Activated CD4-positive, alpha-beta memory T cell treated with anti-CD3 and anti-CD28 coated beads, Interleukin-2, amount 10 ng/mL, durations not matched to agents 7 days and 5 days (primary cell): ENCODE measurements around the gene TMEM200B. TPM values are rescaled to one million over a fixed set of nuclear protein-coding genes. Genes with fewer than 3 reads are reported as not detected.
"Not testable (repeated sequence)": the region's sequence is repeated elsewhere in the genome, so short reads cannot be mapped to it uniquely, and the experiment has no call there.

Source experiments
- CTCF ChIA-PET: fragments of 350-600 bp; sonication (Branson Sonifier 250); formaldehyde crosslinking; loops from one replicate; lab custom pipeline; 2021; ENCODE audit warnings: antibody characterized with exemption, inconsistent platforms; lab: Charles Lee
- POLR2A ChIA-PET: fragments of 350-600 bp; sonication (Branson Sonifier 250); formaldehyde crosslinking; loops from one replicate; lab custom pipeline; 2021; ENCODE audit warnings: antibody characterized with exemption; lab: Charles Lee
- DNase-seq: peaks from one replicate; pipeline ENCODE4 v3.0.0-alpha.2; 2020
- H3K27ac Mint-ChIP-seq: one replicate; pipeline ENCODE4 v1.8.0; 2021; ENCODE audit warnings: mild to moderate bottlenecking, mixed read lengths
- H3K27me3 Mint-ChIP-seq: one replicate; pipeline ENCODE4 v1.8.0; 2021; ENCODE audit warnings: mixed read lengths
- H3K36me3 Mint-ChIP-seq: one replicate; pipeline ENCODE4 v1.8.0; 2021; ENCODE audit warnings: low read depth, mixed read lengths
- H3K4me1 Mint-ChIP-seq: one replicate; pipeline ENCODE4 v1.8.0; 2021; ENCODE audit warnings: mixed read lengths
- H3K4me3 Mint-ChIP-seq: one replicate; pipeline ENCODE4 v1.8.0; 2021; ENCODE audit warnings: mild to moderate bottlenecking, mixed read lengths
- H3K9me3 Mint-ChIP-seq: one replicate; pipeline ENCODE4 v1.8.0; 2021; ENCODE audit warnings: mixed read lengths
- total RNA-seq, 2 experiments: library from RNA; stranded (reverse); gene quantifications; one replicate each; pipeline ENCODE4 v1.2.3, GENCODE V29; 2021

TMEM200B gene
- total RNA-seq, 2 experiments from 2014 or later, result not detected

- H3K27me3 Mint-ChIP-seq, result no peaks in the 10 kb centered on the region
- H3K4me1 Mint-ChIP-seq, result no peaks in the 10 kb centered on the region
- peaks cover 2% of the 10 kb centered on the region for H3K9me3 Mint-ChIP-seq
- ChIA-PET POLR2A (no interaction called here), CTCF (no interaction called here)
- peaks cover 16% of the 10 kb centered on the region for H3K36me3 Mint-ChIP-seq
- no peak for DNase-seq
- no peak overlapping the region for H3K27ac Mint-ChIP-seq
- no peak overlapping the region for H3K4me3 Mint-ChIP-seq
These were observed 29.3 kb downstream of the TMEM200B start for GRCh38 chr1:29094433-29094832.

GRCh38 chr1:29092704-29093103 is 31.0 kb downstream of the TMEM200B start:
- H3K27ac Mint-ChIP-seq, H3K4me1 Mint-ChIP-seq, CTCF ChIA-PET, DNase-seq, H3K9me3 Mint-ChIP-seq, POLR2A ChIA-PET, H3K4me3 Mint-ChIP-seq, H3K27me3 Mint-ChIP-seq: not testable (repeated sequence)
- peaks cover 17% of the 10 kb centered on the region for H3K36me3 Mint-ChIP-seq

GRCh38 chr1:29090937-29091618 is 32.6 kb downstream of the TMEM200B start:
- DNase-seq, result no peak
- Mint-ChIP-seq H3K4me3 (no peak overlapping the region), H3K4me1 (no peaks in the 10 kb centered on the region), H3K27me3 (no peaks in the 10 kb centered on the region), H3K27ac (no peak overlapping the region), H3K9me3 (peaks cover 2% of the 10 kb centered on the region), H3K36me3 (peaks cover 17% of the 10 kb centered on the region)
- ChIA-PET POLR2A (no interaction called here), CTCF (interaction anchor here (0.7 kb wide), 1 partner anchor 31 kb away, joined by 3 read pairs; no protein-coding TSS in a partner anchor)

GRCh38 chr1:29084196-29084521 is 39.5 kb downstream of the TMEM200B start:
- H3K27me3 Mint-ChIP-seq, result no peaks in the 10 kb centered on the region
- CTCF ChIA-PET, result no interaction called here
- no peaks in the 10 kb centered on the region for H3K36me3 Mint-ChIP-seq
- POLR2A ChIA-PET, result no interaction called here
- no peak overlapping the region for H3K4me3 Mint-ChIP-seq
- H3K27ac Mint-ChIP-seq, result no peak overlapping the region
- no peak for DNase-seq
- no peaks in the 10 kb centered on the region for H3K4me1 Mint-ChIP-seq
- no peaks in the 10 kb centered on the region for H3K9me3 Mint-ChIP-seq

- Mint-ChIP-seq H3K36me3 (no peaks in the 10 kb centered on the region), H3K27ac (no peak overlapping the region), H3K4me3 (no peak overlapping the region), H3K9me3 (no peaks in the 10 kb centered on the region), H3K27me3 (no peaks in the 10 kb centered on the region), H3K4me1 (no peaks in the 10 kb centered on the region)
- CTCF ChIA-PET, result no interaction called here
- POLR2A ChIA-PET, result no interaction called here
- DNase-seq, result no peak
These were observed 40.1 kb downstream of the TMEM200B start for GRCh38 chr1:29083317-29084195.

- no peaks in the 10 kb centered on the region for H3K27me3 Mint-ChIP-seq
- CTCF ChIA-PET, result no interaction called here
- no peak overlapping the region for H3K4me3 Mint-ChIP-seq
- no peaks in the 10 kb centered on the region for H3K36me3 Mint-ChIP-seq
- H3K9me3 Mint-ChIP-seq, result no peaks in the 10 kb centered on the region
- DNase-seq, result no peak
- POLR2A ChIA-PET, result no interaction called here
- H3K27ac Mint-ChIP-seq, result no peak overlapping the region
- H3K4me1 Mint-ChIP-seq, result no peaks in the 10 kb centered on the region
These were observed 41.2 kb downstream of the TMEM200B start for GRCh38 chr1:29082519-29082918.

GRCh38 chr1:29081201-29081600 is 42.5 kb downstream of the TMEM200B start:
- H3K4me3 Mint-ChIP-seq, result no peak overlapping the region
- ChIA-PET CTCF (interaction anchor here (0.6 kb wide), 1 partner anchor 973 kb away, joined by 3 read pairs; no protein-coding TSS in a partner anchor), POLR2A (no interaction called here)
- no peaks in the 10 kb centered on the region for H3K4me1 Mint-ChIP-seq
- no peaks in the 10 kb centered on the region for H3K36me3 Mint-ChIP-seq
- H3K9me3 Mint-ChIP-seq, result no peaks in the 10 kb centered on the region
- no peak for DNase-seq
- H3K27me3 Mint-ChIP-seq, result no peaks in the 10 kb centered on the region
- H3K27ac Mint-ChIP-seq, result no peak overlapping the region

- DNase-seq, POLR2A ChIA-PET, H3K27ac Mint-ChIP-seq, H3K36me3 Mint-ChIP-seq, H3K4me3 Mint-ChIP-seq, H3K27me3 Mint-ChIP-seq, H3K9me3 Mint-ChIP-seq, H3K4me1 Mint-ChIP-seq, CTCF ChIA-PET: not testable (repeated sequence)
These were observed 43.6 kb downstream of the TMEM200B start for GRCh38 chr1:29079916-29080629.

GRCh38 chr1:29077155-29077554 is 46.5 kb downstream of the TMEM200B start:
- no peak overlapping the region for H3K27ac Mint-ChIP-seq
- H3K4me3 Mint-ChIP-seq, result no peak overlapping the region
- no peak for DNase-seq
- H3K9me3 Mint-ChIP-seq, result no peaks in the 10 kb centered on the region
- H3K4me1 Mint-ChIP-seq, result no peaks in the 10 kb centered on the region
- ChIA-PET CTCF (interaction anchor here (0.7 kb wide), 1 partner anchor 13 kb away, joined by 3 read pairs; no protein-coding TSS in a partner anchor), POLR2A (no interaction called here)
- no peaks in the 10 kb centered on the region for H3K36me3 Mint-ChIP-seq
- no peaks in the 10 kb centered on the region for H3K27me3 Mint-ChIP-seq

Other genes starting within 250 kb of the TMEM200B start
- 10 to 100 TPM; 95.0 to 97.6 TPM for gene EPB41, start 209.3 kb downstream of the TMEM200B start, total RNA-seq
- 100 to 1,000 TPM; 121 to 123 TPM for gene SRSF4, start 58.0 kb upstream of the TMEM200B start, total RNA-seq
- 10 to 100 TPM; 13.9 to 17.6 TPM for gene MECR, start 107.0 kb upstream of the TMEM200B start, total RNA-seq
- under 1 TPM; 0.13 to 0.68 TPM for gene PTPRU, start 112.6 kb upstream of the TMEM200B start, total RNA-seq